Measurements from ENCODE around the gene STARD9. TPM values are rescaled to one million over a fixed set of nuclear protein-coding genes. Genes with fewer than 3 reads are reported as not detected.

Gene STARD9
- total and polyA plus RNA-seq, 2 of the 13 experiments (the other 11 are each of a cell fraction or from before 2014, with no cell fraction given) = 5.3 to 7.5 TPM

- TF ChIP-seq SPEN (CRISPR knock-in tag; IDR thresholded peaks at IDR 0.05; ENCODE audit: low read depth) = peak; percentile 89
- TF ChIP-seq ZNF574 (CRISPR knock-in tag; IDR thresholded peaks at IDR 0.05) = no peak
- TF ChIP-seq ZNF577 (CRISPR knock-in tag; IDR thresholded peaks at IDR 0.05; ENCODE audit: borderline replicate concordance, low read depth) = no peak
- no peak for TF ChIP-seq ZNF530 (CRISPR knock-in tag; IDR thresholded peaks at IDR 0.05; ENCODE audit: low read depth)
- TF ChIP-seq HNRNPH1 (optimal IDR thresholded peaks at IDR 0.05; ENCODE audit: low read depth, low read length) = no peak
- 0 out of 2 replicates have a peak, but pooled peaks have one; percentile 64 for TF ChIP-seq GFI1 (CRISPR knock-in tag; IDR thresholded peaks at IDR 0.05; ENCODE audit: borderline replicate concordance)
- TF ChIP-seq POLR2AphosphoS2 (IDR thresholded peaks at IDR 0.05; ENCODE audit: low read depth, low read length) = no peak
- peak; percentile 89; the same call in 2 of the 3 replicates for TF ChIP-seq MXI1 (IDR thresholded peaks at IDR 0.05; ENCODE audit: borderline replicate concordance, low read depth, low read length)
- TF ChIP-seq ZNF17 (CRISPR knock-in tag; IDR thresholded peaks at IDR 0.05) = no peak
- no peak; the same call in 1 of the 2 replicates for TF ChIP-seq RERE (CRISPR knock-in tag; IDR thresholded peaks at IDR 0.05; ENCODE audit: low read depth)
These were observed at the start of gene STARD9 (continued) for GRCh38 chr15:42575188-42576039.
